Transverse colon (tissue), 4 donors: ENCODE measurements around the gene LIMS1. TPM values are rescaled to one million over a fixed set of nuclear protein-coding genes. Genes with fewer than 3 reads are reported as not detected.
A peak's percentile ranks its signal among the peaks of the same experiment; 100 is the strongest.
"Not testable (repeated sequence)": the region's sequence is repeated elsewhere in the genome, so short reads cannot be mapped to it uniquely, and the experiment has no call there.

Experiments used
- DNase-seq: peaks from one replicate; pipeline ENCODE4 v3.0.0-alpha.2; 2019
- H3K27ac ChIP-seq, 4 donors: fragments of 200-600 bp; sonication (generic); 2 replicates each; pipeline ENCODE4 v1.5.1; 2016 to 2018; ENCODE audit warnings: inconsistent platforms in 4 of 4
- H3K27me3 ChIP-seq: fragments of 200-600 bp; sonication (generic); 2 replicates; pipeline ENCODE4 v1.5.1; 2017; ENCODE audit warnings: inconsistent platforms
- H3K36me3 ChIP-seq, 4 donors: fragments of 200-600 bp; sonication (generic); 2 replicates each; pipeline ENCODE4 v1.5.1; 2017 to 2019; ENCODE audit warnings: inconsistent platforms in 4 of 4
- H3K4me1 ChIP-seq, 4 donors: fragments of 200-600 bp; sonication (generic); 2 replicates each; pipeline ENCODE4 v1.5.1; 2017 to 2020; ENCODE audit warnings: inconsistent platforms in 4 of 4
- H3K4me3 ChIP-seq, 4 donors: fragments of 200-600 bp; sonication (generic); 1 replicate in 1 of 4; 2 replicates in 3 of 4; pipeline versions ENCODE4 v1.5.1 to v1.6.1; 2017 to 2019; ENCODE audit warnings: inconsistent platforms in 4 of 4
- H3K9me3 ChIP-seq, 2 donors: fragments of 200-600 bp; sonication (generic); 2 replicates each; pipeline ENCODE4 v1.5.1; 2017 to 2019; ENCODE audit warnings: inconsistent platforms in 2 of 2
- CTCF ChIP-seq, 5 experiments: fragments of 200-600 bp in 3 of 5; fragments of 450-650 bp in 2 of 5; sonication (generic) in 3 of 5; IDR thresholded peaks; 1 replicate in 2 of 5; 2 replicates in 3 of 5; pipeline ENCODE4 v1.5.1; 2016 to 2017; ENCODE audit warnings: antibody characterized with exemption in 5 of 5, inconsistent platforms in 3 of 5, mild to moderate bottlenecking in 2 of 5, moderate library complexity in 1 of 5
- EP300 ChIP-seq: sonication (generic); formaldehyde crosslinking; IDR thresholded peaks from one replicate; pipeline ENCODE4 v1.6.1; 2017; ENCODE audit warnings: antibody characterized with exemption, low read depth
- POLR2A ChIP-seq: fragments of 450-650 bp; IDR thresholded peaks from one replicate; pipeline ENCODE4 v1.6.1; 2016; ENCODE audit warnings: antibody characterized with exemption, mild to moderate bottlenecking, moderate library complexity
- POLR2AphosphoS5 ChIP-seq, 3 donors: sonication (generic); formaldehyde crosslinking; IDR thresholded peaks; one replicate each; pipeline ENCODE4 v1.6.1; 2016; ENCODE audit warnings: antibody characterized with exemption in 3 of 3
- WGBS, 2 donors: methylation state at CpG; one replicate each; pipeline ENCODE4 v1.1.5; 2018; ENCODE audit warnings: low coverage in 1 of 2; 5-methylcytosine and 5-hydroxymethylcytosine counted together
- in situ Hi-C, 4 donors: fragments of 200-750 bp; cut with MboI; loops; one replicate each; pipeline versions ENCODE4 v1.15.0 to v1.15.1; 2017; ENCODE audit warnings: low sequenced_read_pairs in 3 of 4, low pct_ligation_motif_present in 1 of 4, low pct_unique_long_range_greater_than_20kb in 1 of 4
- intact Hi-C: fragments of 100-400 bp; cut with DNase I; formaldehyde crosslinking; loops from one replicate; pipeline ENCODE4 v1.15.1; 2023; ENCODE audit warnings: low total_unique reads
- small RNA-seq, 4 donors: library from RNA; depleted of rRNA; stranded (forward); fragments of <200 nt; gene quantifications; one replicate each; pipeline ENCODE3, GENCODE V24; 2016
- total RNA-seq, 4 donors: library from RNA; depleted of rRNA; stranded (reverse); fragments of >200 nt; gene quantifications; one replicate each; pipeline ENCODE4 v1.1.0, GENCODE V29; 2016

Gene LIMS1
- total RNA-seq, 4 donors from 2014 or later, result 4.5 to 41.0 (median 24.1) TPM

GRCh38 chr2:108719149-108720044, 185.1 kb downstream of the LIMS1 start, which contains the start of gene RANBP2:
RANBP2 (plus strand) TSS chr2:108719482; CDS start chr2:108719607, 125 bp downstream.
- in situ Hi-C loops, result loop anchor here in 1 of 4 donors (25.0 kb wide), 1 partner anchor 107 kb away; no protein-coding TSS in a partner anchor
- peak within 1 kb of the TSS; percentile 64 to 98 (median 78) for H3K4me3 ChIP-seq
- TF ChIP-seq CTCF (IDR thresholded peaks at IDR 0.05) (no peak), EP300 (peak; percentile 20), POLR2A (peak; percentile 96), POLR2AphosphoS5 (IDR thresholded peaks at IDR 0.05) (peak; percentile 98 to 99 (median 99))
- H3K27me3 ChIP-seq, result no peaks in the 10 kb centered on the region
- WGBS, 2 donors, result 4% methylated on average over 67 of the region's 97 CpGs; no CpG with 5 or more reads in 1 of the 2 donors
- H3K27ac ChIP-seq, result peak within 1 kb of the TSS; percentile 94 to 100 (median 99)
- peaks cover 0 to 19% (median 6%) of the 10 kb centered on the region in 4 donors for H3K4me1 ChIP-seq
- no peaks in the 10 kb centered on the region for H3K36me3 ChIP-seq
- intact Hi-C loops, result no loop called here
- DNase-seq, result peak; percentile 96
- H3K9me3 ChIP-seq, result no peaks in the 10 kb centered on the region

- intact Hi-C loops, H3K27ac ChIP-seq, H3K4me3 ChIP-seq, DNase-seq, H3K9me3 ChIP-seq, H3K36me3 ChIP-seq, in situ Hi-C loops, H3K27me3 ChIP-seq: not testable (repeated sequence)
- peaks cover 0 to 33% (median 11%) of the 10 kb centered on the region in 4 donors for H3K4me1 ChIP-seq
- 50 to 66% methylated on average over 5 to 9 of the region's 9 CpGs for WGBS, 2 donors
These were observed 191.8 kb downstream of the LIMS1 start for GRCh38 chr2:108726048-108726447.

DNA sequence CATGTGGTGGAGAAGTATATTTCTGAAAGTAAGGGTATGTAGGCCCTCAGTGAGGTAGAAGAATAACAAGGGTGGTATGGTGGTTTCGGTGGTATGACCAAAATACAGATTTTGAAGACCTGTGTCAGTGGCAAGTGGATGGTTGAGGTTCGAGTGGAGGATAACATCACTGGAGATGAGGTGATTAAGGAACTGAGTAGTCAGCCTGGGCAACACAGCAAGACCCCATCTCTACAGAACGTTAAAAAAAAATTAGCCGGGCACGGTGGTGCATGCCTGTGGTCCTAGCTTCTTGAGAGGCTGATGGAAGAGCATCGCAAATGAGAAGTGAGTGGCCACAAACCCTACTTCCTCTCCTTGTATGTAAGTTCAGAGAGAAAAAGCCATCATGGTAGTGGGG, 200.4 kb downstream of the LIMS1 start:
- H3K4me3 ChIP-seq, H3K27me3 ChIP-seq, DNase-seq, intact Hi-C loops, in situ Hi-C loops, H3K4me1 ChIP-seq, H3K9me3 ChIP-seq, H3K27ac ChIP-seq: not testable (repeated sequence)
- 90 to 92% methylated on average over 6 of the region's 6 CpGs for WGBS, 2 donors
- H3K36me3 ChIP-seq, result peaks cover 0 to 31% (median 1%) of the 10 kb centered on the region in 4 donors

Small RNA genes lying within 50 kb of the gene (small RNA-seq; reads per million reads assigned to genes)
- gene AC010095.1, result 0 reads per million in 4 donors

Other genes with a start within 250 kb of the LIMS1 start
- not detected for gene SULT1C2, start 245.6 kb upstream of the LIMS1 start, total RNA-seq
- under 1 TPM in 2 of 4 donors, not detected in 2; 0.27 to 0.79 TPM for gene SULT1C4, start 156.5 kb upstream of the LIMS1 start, total RNA-seq
- gene GCC2, start 85.3 kb upstream of the LIMS1 start, total RNA-seq, result 100 to 1,000 TPM in 1 of 4 donors, 10 to 100 TPM in 3; 27.5 to 120 (median 75.9) TPM
- 10 to 100 TPM; 24.7 to 64.5 (median 52.5) TPM for gene RANBP2, start 185.0 kb downstream of the LIMS1 start, total RNA-seq